ENCODE measurements around the gene POLQ.

DNA sequence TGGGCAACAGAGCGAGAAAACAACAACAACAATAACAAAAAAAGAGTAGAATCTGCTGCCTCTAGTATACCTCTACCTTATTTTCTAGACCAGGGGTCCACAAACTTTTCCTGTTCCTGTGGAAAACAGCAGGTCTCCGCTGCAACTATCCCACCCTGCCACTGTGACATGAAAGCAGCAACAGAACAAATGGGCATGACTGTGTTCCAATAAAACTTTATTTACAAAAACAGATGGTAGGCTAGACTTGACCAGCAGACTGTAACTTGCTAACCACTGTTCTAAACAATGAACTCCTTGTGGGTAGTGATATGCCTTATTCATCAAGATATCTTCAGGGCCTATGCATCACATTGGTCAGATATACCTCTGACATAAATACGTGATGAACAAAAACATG is 25.3 kb downstream of the POLQ start:
- no peak for TF ChIP-seq POLR2A (IDR thresholded peaks at IDR 0.05; ENCODE audit: low read length)
- TF ChIP-seq GATA1 (IDR thresholded peaks at IDR 0.05; ENCODE audit: low read depth, low read length), result no peak

Data from erythroblast (primary cell).